CD4-positive, alpha-beta T cell treated with Interleukin-4 for 1 hour (primary cell): ENCODE data around the gene HOOK1.
"Not testable (repeated sequence)": the region's sequence is repeated elsewhere in the genome, so short reads cannot be mapped to it uniquely, and the experiment has no call there.

Experiments used
- DNase-seq, 2 donors: peaks; one replicate each; pipeline ENCODE4 v3.0.0-alpha.2; 2020 to 2022

Gene HOOK1

DNA sequence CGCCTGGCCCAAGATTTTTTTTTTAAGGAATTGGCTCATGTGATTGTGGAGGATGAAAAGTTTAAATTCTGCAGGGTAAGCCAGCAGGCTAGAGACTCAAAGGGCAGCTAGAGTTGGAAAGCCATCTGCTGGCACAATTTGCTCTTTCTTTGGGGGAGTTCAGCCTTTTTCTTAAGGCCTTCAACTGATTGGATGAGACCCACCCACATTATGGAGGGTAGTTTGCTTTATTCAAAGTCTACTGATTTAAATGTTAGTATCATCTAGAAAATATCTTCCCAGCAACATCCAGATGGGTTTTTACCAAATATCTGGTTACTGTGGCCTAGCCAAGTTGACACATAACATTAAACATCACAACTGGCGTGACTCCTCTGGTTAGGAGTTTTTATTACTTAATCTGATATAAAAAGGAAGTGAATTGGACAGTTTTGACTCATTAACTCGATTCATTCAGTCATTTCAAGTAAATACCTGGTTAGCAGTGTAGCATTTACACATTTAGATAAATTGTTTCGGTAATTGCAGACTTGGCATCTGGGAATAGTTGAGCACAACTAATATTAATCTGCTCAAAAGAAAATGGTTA, 12.4 kb downstream of the HOOK1 start:
- no peak for DNase-seq

DNA sequence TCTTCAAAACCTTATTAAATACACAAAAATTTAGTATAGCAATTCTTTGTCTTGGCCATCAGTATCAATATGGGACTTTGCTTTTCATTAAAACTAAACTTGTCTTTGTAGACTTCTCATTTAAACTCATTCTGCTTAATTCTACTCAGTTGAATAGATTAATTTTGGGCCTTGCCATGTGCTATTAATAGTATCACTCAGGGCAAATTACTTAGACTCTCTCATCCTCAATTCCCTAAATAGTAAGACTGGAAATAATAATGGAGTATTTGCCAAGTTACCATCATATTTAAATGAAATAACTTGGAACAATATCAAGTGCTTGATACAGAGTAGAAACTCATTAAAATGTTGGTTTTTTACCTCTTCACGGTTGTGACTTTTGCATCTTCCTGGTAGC, 13.4 kb downstream of the HOOK1 start:
- no peak for DNase-seq

DNA sequence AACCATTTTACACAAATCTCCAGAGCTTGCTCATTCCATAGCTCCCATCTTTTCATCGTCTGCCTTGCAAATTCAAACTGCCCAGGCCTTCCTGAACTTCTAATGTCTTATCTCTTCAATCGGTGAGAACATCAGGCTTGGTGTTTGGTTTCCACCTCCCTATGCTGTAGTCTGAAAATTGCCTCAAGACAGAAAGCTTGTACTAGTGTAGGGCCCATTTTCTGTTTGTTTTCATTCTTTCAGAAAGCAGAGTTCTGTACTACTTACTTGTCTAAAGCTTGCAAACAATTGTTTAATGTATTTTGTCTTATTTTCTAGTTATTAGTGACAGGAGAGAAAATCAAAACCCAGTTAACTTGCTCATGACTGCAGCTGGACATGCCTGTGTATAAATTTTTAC, 16.8 kb downstream of the HOOK1 start:
- DNase-seq: no peak

DNA sequence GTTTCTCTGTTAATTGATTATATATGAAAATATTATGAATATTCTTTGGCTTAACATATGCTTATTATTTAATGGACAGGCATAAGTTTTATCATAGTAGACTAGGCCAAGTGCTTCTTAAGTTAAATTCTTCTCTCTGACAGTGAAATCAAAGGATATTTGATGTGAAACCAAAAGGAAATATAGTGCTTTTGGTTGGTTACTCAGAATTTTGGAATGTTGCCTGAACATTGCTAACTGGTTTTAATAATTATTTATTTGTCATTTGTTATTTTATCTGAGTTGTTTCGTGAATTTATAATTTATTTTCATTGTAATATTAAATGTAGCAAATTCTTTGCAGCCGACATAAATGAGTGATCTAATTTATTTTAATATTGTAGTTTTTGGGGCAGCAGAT, 18.3 kb downstream of the HOOK1 start:
- no peak for DNase-seq

DNA sequence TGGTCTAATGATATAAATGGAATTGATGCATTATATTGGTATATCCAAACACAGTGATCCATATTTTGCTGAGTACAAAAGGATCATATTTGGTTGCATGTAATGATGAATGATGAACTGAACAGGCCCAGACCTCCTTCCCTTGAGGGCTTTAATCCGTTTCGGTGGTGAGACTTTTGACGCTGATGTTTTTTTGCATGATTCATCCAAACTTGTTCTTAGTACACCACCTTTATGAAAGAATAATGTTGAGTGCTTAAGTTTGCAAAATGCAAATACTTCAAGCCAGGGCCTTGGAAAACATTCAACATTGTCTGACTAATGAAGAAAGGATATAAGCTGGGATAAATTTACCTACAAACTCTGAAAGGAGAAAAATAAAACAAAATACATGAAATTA, 19.2 kb downstream of the HOOK1 start:
- no peak for DNase-seq

DNA sequence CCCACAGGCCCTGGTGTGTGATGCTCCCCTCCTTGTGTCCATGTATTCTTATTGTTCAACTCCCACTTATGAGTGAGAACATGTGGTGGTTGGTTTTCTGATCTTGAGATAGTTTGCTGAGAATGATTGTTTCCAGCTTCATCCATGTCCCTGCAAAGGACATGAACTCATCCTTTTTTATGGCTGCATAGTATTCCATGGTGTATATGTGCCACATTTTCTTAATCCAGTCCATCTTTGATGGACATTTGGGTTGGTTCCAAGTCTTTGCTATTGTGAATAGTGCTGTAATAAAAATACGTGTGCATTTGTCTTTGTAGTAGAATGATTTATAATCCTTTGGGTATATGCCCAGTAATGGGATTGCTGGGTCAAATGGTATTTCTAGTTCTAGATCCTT, 23.1 kb downstream of the HOOK1 start:
- not testable (repeated sequence) for DNase-seq

DNA sequence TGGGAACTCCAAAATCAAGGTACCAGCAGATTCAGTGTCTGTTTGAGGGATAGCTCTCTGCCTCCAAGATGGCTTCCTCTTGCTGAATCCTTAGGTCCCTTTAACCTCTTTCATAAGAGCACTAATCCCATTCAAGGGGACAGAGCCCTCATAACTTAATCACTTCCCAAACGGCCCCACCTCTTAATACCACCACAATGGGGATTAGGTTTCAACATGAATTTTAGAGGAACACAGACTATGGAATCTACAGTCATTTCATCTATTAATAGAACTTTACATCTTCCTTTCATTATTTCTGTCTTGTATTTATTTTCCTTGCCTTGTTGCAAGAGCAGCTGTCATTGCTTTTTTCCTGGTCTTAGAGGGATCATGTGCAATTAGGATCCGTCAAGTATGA, 30.3 kb downstream of the HOOK1 start:
- DNase-seq: no peak

DNA sequence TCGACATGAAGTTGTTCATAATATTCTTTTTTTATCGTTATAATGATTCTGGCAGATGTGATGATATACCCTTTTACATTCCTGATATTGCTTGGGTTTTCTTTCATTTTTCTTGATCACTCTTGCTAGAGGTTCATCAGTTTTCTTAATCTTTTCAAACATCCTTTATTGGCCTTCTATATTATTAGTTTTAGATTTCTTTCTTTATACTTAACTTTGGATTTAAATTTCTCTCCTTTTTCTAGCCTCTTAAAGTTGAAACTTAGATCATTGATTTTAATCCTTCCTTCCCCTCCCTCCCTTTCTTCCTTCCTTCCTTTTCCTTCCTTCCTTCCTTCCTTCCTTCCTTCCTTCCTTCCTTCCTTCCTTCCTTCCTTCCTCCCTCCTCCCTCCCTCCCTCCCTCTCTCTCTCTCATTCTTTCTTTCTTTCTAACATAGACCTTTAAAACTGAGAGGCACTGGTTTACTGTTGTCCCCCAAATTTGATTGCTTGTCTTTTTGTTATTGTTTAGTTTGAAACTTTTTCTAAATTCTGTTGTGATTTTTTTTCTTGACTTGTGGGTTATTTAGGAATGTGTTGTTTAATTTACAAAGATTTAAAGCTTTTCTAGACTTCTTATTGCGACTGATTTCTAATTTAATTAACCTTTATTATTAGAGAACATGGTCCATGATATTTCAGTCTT, 31.6 kb downstream of the HOOK1 start:
- DNase-seq: no peak

DNA sequence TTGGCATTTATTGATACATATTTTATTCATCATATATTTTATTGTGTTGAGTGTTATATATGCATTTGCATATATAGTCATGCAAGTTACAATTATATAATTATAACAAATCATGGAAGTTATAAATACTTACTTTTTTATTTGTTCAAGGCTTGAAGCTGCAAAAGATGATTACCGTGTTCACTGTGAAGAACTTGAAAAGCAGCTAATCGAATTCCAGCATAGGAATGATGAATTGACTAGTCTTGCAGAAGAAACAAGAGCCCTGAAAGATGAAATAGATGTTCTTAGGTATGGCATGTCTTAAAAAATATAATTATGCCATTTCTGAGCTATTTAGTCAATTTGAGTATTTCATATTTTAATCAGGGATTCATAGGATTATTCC, 32.1 kb downstream of the HOOK1 start:
- DNase-seq: no peak

DNA sequence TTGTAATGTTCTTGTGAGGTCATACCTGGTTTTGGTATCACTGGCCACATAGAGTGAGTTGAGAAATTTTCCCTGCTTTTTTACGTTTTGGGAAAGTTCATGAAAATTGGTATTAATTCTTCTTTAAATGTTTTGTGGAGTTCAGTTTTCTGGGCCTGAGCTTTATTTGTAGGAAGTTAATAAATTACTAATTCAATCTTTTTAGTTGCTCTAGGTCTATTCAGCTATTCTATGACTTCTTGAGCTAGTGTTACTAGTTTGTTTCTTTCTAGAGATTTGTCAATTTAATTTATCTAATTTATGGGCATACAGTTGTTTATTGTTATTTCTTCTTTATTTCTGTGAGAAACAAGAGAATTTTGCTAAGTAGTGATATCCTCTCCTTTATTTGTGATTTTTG, 37.4 kb downstream of the HOOK1 start:
- no peak for DNase-seq

DNA sequence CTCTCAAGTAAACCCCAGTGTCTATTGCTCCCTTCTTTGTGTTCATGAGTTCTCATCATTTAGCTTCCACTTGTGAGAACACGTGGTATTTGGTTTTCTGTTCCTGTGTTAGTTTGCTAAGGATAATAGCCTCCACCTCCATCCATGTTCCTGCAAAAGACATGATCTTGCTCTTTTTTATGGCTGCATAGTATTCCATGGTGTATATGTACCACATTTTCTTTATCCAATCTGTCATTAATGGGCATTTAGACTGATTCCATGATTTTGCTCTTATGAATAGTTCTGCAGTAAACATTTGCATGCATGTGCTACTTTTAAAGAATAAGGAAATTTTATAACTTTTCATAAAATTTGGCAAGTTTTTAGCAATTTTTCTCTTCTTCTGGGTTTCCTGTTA, 40.5 kb downstream of the HOOK1 start:
- not testable (repeated sequence) for DNase-seq

DNA sequence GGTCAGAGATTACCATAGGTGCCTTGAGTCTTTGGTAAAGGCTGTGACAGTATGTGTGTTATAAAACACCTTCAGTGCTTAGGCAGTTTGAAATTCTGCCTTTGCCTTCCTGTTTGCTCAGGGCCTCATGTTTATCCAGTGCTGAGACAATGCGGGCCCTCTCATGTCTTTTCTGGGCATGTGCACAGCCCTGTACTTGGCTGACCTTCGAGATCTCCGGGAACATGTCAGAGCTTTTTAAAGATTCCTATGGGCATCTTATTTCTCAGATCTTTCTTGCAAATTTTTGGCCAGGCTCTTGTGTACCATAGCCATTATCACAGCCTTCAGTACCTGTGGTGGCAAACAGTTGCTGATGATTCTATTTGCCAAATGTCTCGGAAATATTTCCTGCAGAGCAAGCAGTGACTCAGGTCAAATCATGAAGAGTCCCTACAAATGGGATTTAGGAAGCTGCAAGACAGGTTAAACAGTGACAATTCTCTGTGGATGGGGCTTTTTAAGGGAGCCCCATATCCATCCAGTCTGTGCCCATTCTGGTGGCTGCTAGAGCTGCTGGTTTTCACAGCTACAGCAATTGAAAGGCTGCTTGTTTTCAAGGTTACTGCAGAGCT, 42.1 kb downstream of the HOOK1 start:
- DNase-seq: no peak

DNA sequence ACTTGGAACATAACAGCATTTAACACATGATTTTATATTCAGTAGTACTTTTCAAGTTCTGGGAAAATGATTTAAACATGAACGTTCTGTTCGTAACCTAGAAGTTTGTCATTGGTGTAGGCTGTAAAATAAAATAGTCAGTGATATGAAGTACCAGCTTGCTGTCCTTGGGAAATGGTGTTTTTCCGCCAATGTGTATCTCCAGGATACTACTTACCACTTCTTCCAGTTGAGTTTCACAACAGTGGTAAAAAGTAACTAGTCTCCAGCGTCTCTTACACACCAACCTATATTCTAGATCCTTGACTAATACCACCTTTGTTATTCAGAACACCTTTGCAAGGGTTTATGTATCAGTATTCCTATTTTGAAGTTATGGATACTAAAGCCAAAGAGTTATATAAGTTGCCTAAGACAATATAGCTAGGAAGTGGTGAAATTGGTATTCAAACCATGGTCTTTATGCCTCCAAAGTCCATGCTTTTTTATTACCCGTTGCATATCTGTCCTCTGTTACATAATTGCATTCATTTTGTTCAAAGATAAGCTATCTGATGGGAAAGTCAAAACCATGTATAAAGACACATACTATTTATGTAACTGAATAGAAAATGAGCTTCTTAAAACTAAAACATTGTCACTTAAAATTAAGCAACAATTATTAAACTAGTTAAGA, 43.1 kb downstream of the HOOK1 start:
- no peak for DNase-seq

DNA sequence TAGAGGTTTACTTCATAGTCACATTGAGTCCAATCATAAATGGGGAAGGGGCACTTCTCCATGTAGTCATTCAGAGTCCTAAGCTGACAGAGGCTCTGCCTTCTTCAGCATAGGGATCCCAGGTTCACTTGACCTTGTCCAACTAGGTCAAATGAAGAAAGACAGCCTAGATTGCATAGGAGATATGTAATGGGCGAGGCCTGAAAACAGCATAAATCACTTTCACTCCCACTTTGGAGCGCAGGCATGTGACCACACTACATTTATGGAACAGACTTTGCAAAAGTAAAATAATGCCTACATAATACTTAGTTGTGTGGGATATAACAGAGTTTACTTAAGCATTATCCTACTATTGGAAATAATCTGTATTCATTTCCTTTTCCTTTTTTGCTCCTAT, 51.7 kb downstream of the HOOK1 start:
- no peak for DNase-seq

DNA sequence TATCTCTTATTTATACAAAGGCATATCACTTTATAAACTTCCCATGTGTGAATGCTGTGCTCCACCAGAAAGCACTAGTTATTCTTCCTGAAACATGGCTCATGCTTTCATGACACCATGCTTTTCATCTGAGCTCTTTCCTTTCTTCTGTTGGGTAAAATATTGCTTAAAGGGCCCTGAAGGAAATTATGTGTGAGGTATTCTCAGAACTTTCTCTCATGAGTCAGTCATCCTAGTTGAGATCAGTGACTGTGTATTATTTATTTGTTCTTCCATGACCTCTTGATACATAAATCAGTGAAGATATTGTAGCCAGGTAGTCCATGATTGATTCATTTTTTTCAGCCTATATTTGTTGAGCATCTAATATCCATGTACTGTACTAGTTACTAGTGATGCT, 57.0 kb downstream of the HOOK1 start:
- no peak for DNase-seq

DNA sequence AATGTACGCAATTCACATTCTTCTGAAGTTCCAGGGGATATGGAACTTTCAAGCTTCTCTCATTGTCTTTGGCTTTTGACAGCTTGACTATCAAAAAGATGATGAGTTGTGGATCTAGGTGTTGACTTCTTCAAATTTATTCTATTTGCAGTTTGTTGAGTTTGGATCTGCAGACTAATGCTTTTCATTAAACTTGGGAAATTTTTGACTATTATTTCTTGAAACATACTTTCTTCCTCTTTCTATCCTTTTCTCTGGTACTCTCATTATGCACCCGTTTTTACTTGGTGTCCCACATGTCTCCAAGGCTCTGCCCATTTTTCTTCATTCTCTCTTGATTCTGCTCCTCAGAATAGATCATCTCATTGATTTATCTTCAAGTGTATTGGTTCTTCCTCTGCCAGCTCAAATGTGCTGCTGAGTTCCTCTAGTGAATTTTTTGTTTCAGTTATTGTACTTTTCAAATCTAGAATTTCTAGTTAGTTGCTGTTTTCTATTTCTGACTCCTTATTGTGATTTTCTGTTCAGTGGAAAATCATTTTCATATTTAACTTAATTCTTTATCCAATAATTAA, 62.4 kb downstream of the HOOK1 start:
- no peak for DNase-seq

DNA sequence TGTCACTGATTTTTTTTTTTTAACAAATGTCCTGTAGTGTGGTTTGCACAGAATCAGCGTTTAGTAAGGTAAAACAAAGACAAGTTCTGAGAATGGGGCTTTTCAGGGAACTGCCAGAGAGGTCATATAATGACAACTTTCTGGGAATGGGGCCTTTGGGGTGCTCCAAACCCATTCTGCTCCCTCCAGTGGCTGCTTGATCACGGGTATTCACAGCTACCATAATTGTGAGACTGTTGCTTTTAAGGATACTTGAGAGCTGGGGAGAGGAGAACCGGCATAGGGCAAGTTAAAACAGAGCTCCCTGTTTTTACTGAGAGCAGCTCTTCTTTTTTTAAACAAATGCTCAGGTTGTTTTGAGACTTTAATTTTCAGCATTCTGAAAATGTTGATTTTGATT, 63.6 kb downstream of the HOOK1 start:
- no peak for DNase-seq

DNA sequence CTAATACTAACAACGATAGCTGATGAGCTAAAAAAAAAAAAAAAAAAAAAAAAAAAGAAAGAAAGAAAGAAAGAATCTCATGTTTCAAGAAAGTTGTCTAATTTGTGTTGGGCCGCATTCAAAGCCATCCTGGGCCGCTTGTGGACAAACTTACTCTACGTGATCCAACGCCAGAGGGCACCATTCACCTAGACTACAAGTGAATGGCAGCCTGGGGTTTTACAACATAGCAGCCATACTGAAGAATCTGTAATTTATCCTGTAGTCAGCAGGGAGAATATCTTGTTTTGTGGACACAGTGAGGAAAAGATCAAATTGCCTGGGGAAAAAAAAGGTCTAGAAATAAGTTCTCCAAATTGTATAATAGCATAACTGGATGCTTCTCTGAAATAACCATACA, 64.8 kb downstream of the HOOK1 start:
- peak; percentile 20 to 31 for DNase-seq

DNA sequence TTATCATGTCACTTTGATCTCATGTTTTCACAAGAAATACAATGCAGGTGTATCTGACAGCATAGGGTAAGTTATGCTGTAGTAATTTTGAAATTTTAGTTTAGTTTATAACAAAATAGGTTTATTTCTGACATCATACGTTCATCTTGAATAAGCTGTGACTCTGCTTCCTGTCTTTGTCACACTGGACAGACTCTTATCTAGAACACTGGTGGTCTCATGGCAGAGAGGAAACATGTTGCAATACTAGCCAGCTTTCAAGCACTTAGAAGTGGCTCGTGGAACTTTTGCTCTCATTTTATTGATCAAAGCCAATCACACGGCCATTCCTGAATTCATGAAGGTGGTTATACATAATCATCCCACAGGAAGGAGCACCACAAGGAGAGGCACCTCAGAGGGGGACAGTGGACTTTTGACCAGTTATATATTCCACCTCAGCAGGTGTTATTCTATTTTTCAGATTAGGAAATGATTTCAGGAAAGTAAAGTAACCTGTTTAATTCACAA, 65.3 kb downstream of the HOOK1 start:
- DNase-seq: no peak

DNA sequence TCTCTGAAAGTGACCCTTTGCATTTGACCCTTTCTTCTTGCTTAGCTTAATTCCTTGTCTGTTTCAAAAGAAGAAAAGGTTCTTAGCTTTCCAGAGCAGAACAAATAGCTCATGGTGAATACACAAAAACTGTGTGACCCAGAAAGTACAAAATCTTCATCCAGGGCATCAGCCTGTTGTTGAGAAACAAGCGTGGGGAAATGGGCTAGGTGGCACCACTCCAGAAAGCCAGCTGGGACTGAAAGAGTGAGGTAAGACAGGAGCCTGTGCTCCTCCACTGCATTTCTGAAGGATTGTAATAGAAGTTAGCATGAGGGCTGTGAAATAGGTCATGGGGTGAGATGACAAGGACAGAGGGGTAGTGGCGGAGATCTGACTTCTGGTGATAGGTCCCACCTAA, 66.0 kb downstream of the HOOK1 start:
- no peak for DNase-seq

DNA sequence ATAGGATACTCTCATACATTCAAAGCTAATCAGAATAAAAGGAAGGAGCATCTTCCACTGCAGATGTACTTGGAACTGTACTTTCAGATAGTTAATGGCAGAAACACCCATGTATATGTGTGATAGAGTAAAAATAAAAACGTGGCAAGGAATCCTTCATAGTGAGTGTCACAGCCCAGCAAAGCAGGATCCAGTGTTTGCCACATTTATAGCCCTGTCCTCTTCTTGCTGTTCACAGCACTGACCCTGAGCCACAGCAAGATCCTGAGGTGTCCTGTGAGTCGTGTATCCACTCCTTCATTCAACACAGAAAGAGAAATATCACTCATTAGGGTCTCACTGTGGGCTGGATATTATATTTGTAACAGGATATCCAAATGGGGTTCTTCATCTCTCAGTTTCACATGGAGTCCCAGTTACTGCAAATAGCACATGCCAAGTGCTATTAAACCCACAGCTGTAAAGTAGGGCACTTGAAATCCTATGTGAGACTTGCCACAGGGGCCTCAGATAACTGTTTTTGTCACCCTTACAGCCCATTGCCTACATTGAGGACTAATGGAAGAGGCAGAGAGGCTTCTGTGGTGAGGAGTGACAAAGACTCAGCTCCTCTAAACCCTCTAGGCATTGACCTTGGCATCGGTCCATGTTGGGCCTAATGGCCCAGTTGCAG, 70.5 kb downstream of the HOOK1 start:
- no peak for DNase-seq

DNA sequence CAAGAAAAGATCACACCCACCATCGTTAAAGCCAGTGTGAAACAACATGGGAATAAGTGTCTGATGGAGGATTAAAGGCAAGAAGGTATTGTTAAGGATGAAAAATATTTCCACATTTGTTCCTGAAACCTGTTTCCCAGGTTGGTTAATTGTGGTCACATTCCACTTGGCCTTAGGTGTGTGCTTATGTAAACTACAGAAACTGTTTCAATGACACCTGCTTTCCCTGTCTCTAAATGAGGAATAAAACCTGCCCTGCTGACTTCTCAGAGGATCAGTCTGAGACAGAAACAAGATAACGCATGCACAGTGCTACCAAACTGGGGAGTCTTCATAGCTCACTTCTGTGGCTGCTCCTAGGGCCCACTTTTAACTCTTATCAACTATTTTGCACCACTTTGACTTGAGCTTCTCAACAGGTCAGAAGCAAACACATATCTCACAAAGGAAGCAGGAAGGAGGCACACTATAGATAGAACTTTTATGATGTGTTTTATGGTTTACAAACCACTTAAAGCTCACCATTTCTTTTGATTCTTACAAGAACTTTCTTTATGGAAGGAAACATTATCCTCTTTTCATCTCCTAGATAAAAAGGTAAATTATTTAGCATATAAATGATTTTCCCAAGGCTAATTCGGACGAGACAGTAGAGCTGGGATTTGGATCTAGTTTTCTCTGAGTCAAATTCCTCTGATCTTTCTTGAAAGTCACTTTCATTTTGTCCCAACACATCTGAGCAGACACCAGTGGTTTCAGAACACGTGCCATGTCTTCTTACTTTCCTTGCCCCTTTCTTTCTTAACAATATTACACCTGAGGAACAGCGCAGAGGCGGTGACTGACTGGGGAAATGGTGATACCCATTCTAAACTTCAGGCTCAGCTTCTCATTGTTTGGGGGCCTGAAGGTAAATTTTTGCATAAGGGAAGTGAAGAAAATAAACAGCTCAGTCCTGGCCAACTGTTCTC, 78.4 kb downstream of the HOOK1 start:
- no peak for DNase-seq
